Activated T-helper 17 cell treated with anti-CD3 and anti-CD28 coated beads, Interleukin-2, amount 50 U/mL, for 72 hours (primary cell): ENCODE results near the gene MED19. TPM values are rescaled to one million over a fixed set of nuclear protein-coding genes. Genes with fewer than 3 reads are reported as not detected.

Source experiments
- ATAC-seq: fragments of 150-1000 bp; cut with Tn5 transposase; replicated peaks from 2 replicates; pipeline ENCODE4 v1.10.0; 2021; ENCODE audit warnings: mild to moderate bottlenecking, moderate library complexity
- H3K27ac Mint-ChIP-seq: one replicate; pipeline ENCODE4 v1.8.0; 2022; ENCODE audit warnings: mixed read lengths
- H3K27me3 Mint-ChIP-seq: one replicate; pipeline ENCODE4 v1.8.0; 2022; ENCODE audit warnings: mixed read lengths
- H3K36me3 Mint-ChIP-seq: one replicate; pipeline ENCODE4 v1.8.0; 2022; ENCODE audit warnings: low read depth, mild to moderate bottlenecking, mixed read lengths
- H3K4me1 Mint-ChIP-seq: one replicate; pipeline ENCODE4 v1.8.0; 2022; ENCODE audit warnings: mixed read lengths
- H3K4me3 Mint-ChIP-seq: one replicate; pipeline ENCODE4 v1.8.0; 2022; ENCODE audit warnings: mild to moderate bottlenecking, mixed read lengths
- H3K9me3 Mint-ChIP-seq: one replicate; pipeline ENCODE4 v1.8.0; 2022; ENCODE audit warnings: mixed read lengths
- total RNA-seq, 2 donors: library from RNA; stranded (reverse); gene quantifications; one replicate each; pipeline ENCODE4 v1.2.3, GENCODE V29; 2022

MED19 gene
- total RNA-seq, result 10 to 100 TPM; 10.9 to 12.3 TPM

- H3K9me3 Mint-ChIP-seq, result no peaks in the 10 kb centered on the region
- H3K4me1 Mint-ChIP-seq, result peaks cover 27% of the 10 kb centered on the region
- H3K27me3 Mint-ChIP-seq, result no peaks in the 10 kb centered on the region
- peak within 1 kb of the TSS; percentile 97 for H3K4me3 Mint-ChIP-seq
- peak; percentile 51 for ATAC-seq
- peak within 1 kb of the TSS; percentile 94 for H3K27ac Mint-ChIP-seq
- H3K36me3 Mint-ChIP-seq, result peaks cover 39% of the 10 kb centered on the region
Observed at GRCh38 chr11:57711414-57712255, at the start of gene MED19. Gene MED19 (minus strand): TSS chr11:57712215. CDS start chr11:57712179, 36 bp downstream.

- Mint-ChIP-seq H3K4me1 (no peaks in the 10 kb centered on the region), H3K4me3 (no peak overlapping the region), H3K27ac (no peak overlapping the region)
Observed at GRCh38 chr11:57758174-57758573, 46.2 kb upstream of the MED19 start.

GRCh38 chr11:57752954-57753353, 40.9 kb upstream of the MED19 start:
- no peak overlapping the region for H3K4me3 Mint-ChIP-seq
- H3K9me3 Mint-ChIP-seq, result no peaks in the 10 kb centered on the region
- ATAC-seq, result no peak
- H3K36me3 Mint-ChIP-seq, result peaks cover 12% of the 10 kb centered on the region
- peaks cover 3% of the 10 kb centered on the region for H3K4me1 Mint-ChIP-seq
- no peaks in the 10 kb centered on the region for H3K27me3 Mint-ChIP-seq
- H3K27ac Mint-ChIP-seq, result no peak overlapping the region

More at GRCh38 chr11:57758174-57758573, 46.2 kb upstream of the MED19 start:
- Mint-ChIP-seq H3K36me3 (no peaks in the 10 kb centered on the region), H3K9me3 (no peaks in the 10 kb centered on the region), H3K27me3 (no peaks in the 10 kb centered on the region)
- no peak for ATAC-seq

- H3K4me1 Mint-ChIP-seq, result peaks cover 8% of the 10 kb centered on the region
- H3K36me3 Mint-ChIP-seq, result peaks cover 22% of the 10 kb centered on the region
- no peaks in the 10 kb centered on the region for H3K9me3 Mint-ChIP-seq
- H3K27me3 Mint-ChIP-seq, result no peaks in the 10 kb centered on the region
- no peak for ATAC-seq
- no peak within 1 kb of the TSS for H3K4me3 Mint-ChIP-seq
- H3K27ac Mint-ChIP-seq, result no peak within 1 kb of the TSS
Observed at GRCh38 chr11:57751676-57752253, 39.8 kb upstream of the MED19 start, which contains the start of gene BTBD18. Gene BTBD18 (minus strand): TSS chr11:57751819. CDS start chr11:57751188, 631 bp downstream.

GRCh38 chr11:57751176-57751575, 39.2 kb upstream of the MED19 start:
- H3K9me3 Mint-ChIP-seq, result no peaks in the 10 kb centered on the region
- no peak overlapping the region for H3K27ac Mint-ChIP-seq
- no peak for ATAC-seq
- no peaks in the 10 kb centered on the region for H3K27me3 Mint-ChIP-seq
- peaks cover 28% of the 10 kb centered on the region for H3K36me3 Mint-ChIP-seq
- no peak overlapping the region for H3K4me3 Mint-ChIP-seq
- H3K4me1 Mint-ChIP-seq, result peaks cover 9% of the 10 kb centered on the region

- peak; percentile 58 for ATAC-seq
- no peaks in the 10 kb centered on the region for H3K9me3 Mint-ChIP-seq
- H3K4me1 Mint-ChIP-seq, result peaks cover 23% of the 10 kb centered on the region
- peak overlapping the region; percentile 80 for H3K27ac Mint-ChIP-seq
- H3K36me3 Mint-ChIP-seq, result peaks cover 69% of the 10 kb centered on the region
- no peak overlapping the region for H3K4me3 Mint-ChIP-seq
- H3K27me3 Mint-ChIP-seq, result no peaks in the 10 kb centered on the region
Observed at GRCh38 chr11:57746920-57747319, 34.9 kb upstream of the MED19 start.

- Mint-ChIP-seq H3K27me3 (no peaks in the 10 kb centered on the region), H3K27ac (peak overlapping the region; percentile 80), H3K36me3 (peaks cover 83% of the 10 kb centered on the region), H3K4me3 (no peak overlapping the region), H3K4me1 (peaks cover 25% of the 10 kb centered on the region), H3K9me3 (no peaks in the 10 kb centered on the region)
- ATAC-seq, result no peak
Observed at GRCh38 chr11:57745206-57745605, 33.2 kb upstream of the MED19 start.

- ATAC-seq, result no peak
- Mint-ChIP-seq H3K9me3 (no peaks in the 10 kb centered on the region), H3K27ac (peak overlapping the region; percentile 50), H3K36me3 (peaks cover 91% of the 10 kb centered on the region), H3K27me3 (no peaks in the 10 kb centered on the region), H3K4me3 (peak overlapping the region; percentile 20), H3K4me1 (peaks cover 25% of the 10 kb centered on the region)
Observed at GRCh38 chr11:57744357-57744756, 32.3 kb upstream of the MED19 start.

- peak overlapping the region; percentile 100 for H3K4me3 Mint-ChIP-seq
- H3K27ac Mint-ChIP-seq, result peak overlapping the region; percentile 100
- no peaks in the 10 kb centered on the region for H3K27me3 Mint-ChIP-seq
- H3K4me1 Mint-ChIP-seq, result peaks cover 20% of the 10 kb centered on the region
- H3K36me3 Mint-ChIP-seq, result peaks cover 95% of the 10 kb centered on the region
- H3K9me3 Mint-ChIP-seq, result no peaks in the 10 kb centered on the region
- no peak for ATAC-seq
Observed at GRCh38 chr11:57742087-57742452, 30.1 kb upstream of the MED19 start.

- peaks cover 95% of the 10 kb centered on the region for H3K36me3 Mint-ChIP-seq
- H3K4me1 Mint-ChIP-seq, result peaks cover 16% of the 10 kb centered on the region
Observed at GRCh38 chr11:57741132-57742086, 29.4 kb upstream of the MED19 start, which contains the start of gene SELENOH. Gene SELENOH (plus strand): TSS chr11:57741491. CDS start chr11:57741596, 105 bp downstream.

GRCh38 chr11:57735619-57736298, 23.7 kb upstream of the MED19 start:
- no peak for ATAC-seq
- no peaks in the 10 kb centered on the region for H3K4me1 Mint-ChIP-seq
- peaks cover 81% of the 10 kb centered on the region for H3K36me3 Mint-ChIP-seq
- H3K27ac Mint-ChIP-seq, result peak overlapping the region; percentile 49
- H3K9me3 Mint-ChIP-seq, result no peaks in the 10 kb centered on the region
- no peaks in the 10 kb centered on the region for H3K27me3 Mint-ChIP-seq
- no peak overlapping the region for H3K4me3 Mint-ChIP-seq

More at GRCh38 chr11:57741132-57742086, 29.4 kb upstream of the MED19 start, which contains the start of gene SELENOH:
- H3K27me3 Mint-ChIP-seq, result no peaks in the 10 kb centered on the region
- peak; percentile 92 for ATAC-seq
- peak within 1 kb of the TSS; percentile 100 for H3K27ac Mint-ChIP-seq
- no peaks in the 10 kb centered on the region for H3K9me3 Mint-ChIP-seq
- H3K4me3 Mint-ChIP-seq, result peak within 1 kb of the TSS; percentile 100

GRCh38 chr11:57732661-57733060, 20.6 kb upstream of the MED19 start:
- ATAC-seq, result no peak
- H3K27ac Mint-ChIP-seq, result no peak overlapping the region

GRCh38 chr11:57729479-57729878, 17.5 kb upstream of the MED19 start:
- H3K9me3 Mint-ChIP-seq, result no peaks in the 10 kb centered on the region

More at GRCh38 chr11:57732661-57733060, 20.6 kb upstream of the MED19 start:
- Mint-ChIP-seq H3K9me3 (no peaks in the 10 kb centered on the region), H3K4me3 (no peak overlapping the region), H3K4me1 (no peaks in the 10 kb centered on the region), H3K27me3 (no peaks in the 10 kb centered on the region), H3K36me3 (peaks cover 65% of the 10 kb centered on the region)

More at GRCh38 chr11:57729479-57729878, 17.5 kb upstream of the MED19 start:
- Mint-ChIP-seq H3K4me3 (no peak overlapping the region), H3K27me3 (no peaks in the 10 kb centered on the region), H3K4me1 (no peaks in the 10 kb centered on the region), H3K36me3 (peaks cover 34% of the 10 kb centered on the region), H3K27ac (peak overlapping the region; percentile 30)
- no peak for ATAC-seq
